ENCODE measurements around the gene P2RX6.

The P2RX6 gene

GRCh38 chr22:20994902-20995241 lies 20.1 kb upstream of the P2RX6 start:
- Histone ChIP-seq H3K27me3 (no peaks in the 10 kb centered on the region), H3K27ac (no peak overlapping the region), H3K4me1 (peaks cover 0 to 8% (median 6%) of the 10 kb centered on the region in 4 donors), H3K4me3 (no peak overlapping the region), H3K36me3 (peaks cover 25 to 94% (median 73%) of the 10 kb centered on the region in 3 donors), H3K9me3 (no peaks in the 10 kb centered on the region)
- intact Hi-C loops (cut with DNase I; ENCODE audit: low total_unique reads), result loop anchor here (5.0 kb wide), 1 partner anchor 78 kb away; the partner anchor contains the start of gene CRKL
- no peak for TF ChIP-seq CTCF (IDR thresholded peaks at IDR 0.05)
- DNase-seq, result no peak

GRCh38 chr22:20995329-20996030 lies 19.5 kb upstream of the P2RX6 start:
- Histone ChIP-seq H3K36me3 (peaks cover 25 to 97% (median 77%) of the 10 kb centered on the region in 3 donors), H3K27me3 (no peaks in the 10 kb centered on the region), H3K27ac (no peak overlapping the region), H3K4me1 (peaks cover 6 to 14% (median 12%) of the 10 kb centered on the region in 4 donors), H3K9me3 (no peaks in the 10 kb centered on the region), H3K4me3 (no peak overlapping the region)
- DNase-seq, result no peak
- TF ChIP-seq CTCF (IDR thresholded peaks at IDR 0.05), result no peak
- intact Hi-C loops (cut with DNase I; ENCODE audit: low total_unique reads), result loop anchor here (5.0 kb wide), 1 partner anchor 78 kb away; the partner anchor contains the start of gene CRKL

GRCh38 chr22:20996031-20996410 lies 18.9 kb upstream of the P2RX6 start:
- intact Hi-C loops (cut with DNase I; ENCODE audit: low total_unique reads), result loop anchor here (5.0 kb wide), 1 partner anchor 79 kb away; the partner anchor contains the start of gene CRKL
- no peak for TF ChIP-seq CTCF (IDR thresholded peaks at IDR 0.05)
- Histone ChIP-seq H3K4me1 (peaks cover 10 to 20% (median 18%) of the 10 kb centered on the region in 4 donors), H3K9me3 (no peaks in the 10 kb centered on the region), H3K27me3 (no peaks in the 10 kb centered on the region), H3K36me3 (peaks cover 25 to 91% (median 75%) of the 10 kb centered on the region in 3 donors), H3K27ac (no peak overlapping the region), H3K4me3 (no peak overlapping the region)
- no peak for DNase-seq

GRCh38 chr22:20996598-20997535 lies 18.1 kb upstream of the P2RX6 start:
- H3K9me3 ChIP-seq, result no peaks in the 10 kb centered on the region
- peaks cover 21 to 83% (median 66%) of the 10 kb centered on the region in 3 donors for H3K36me3 ChIP-seq
- no peak for TF ChIP-seq CTCF (IDR thresholded peaks at IDR 0.05)
- H3K27ac ChIP-seq, result no peak overlapping the region
- no peak overlapping the region for H3K4me3 ChIP-seq
- DNase-seq, result no peak
- H3K4me1 ChIP-seq, result peaks cover 10 to 24% (median 19%) of the 10 kb centered on the region in 4 donors
- H3K27me3 ChIP-seq, result no peaks in the 10 kb centered on the region
- intact Hi-C loops (cut with DNase I; ENCODE audit: low total_unique reads), result loop anchor here (5.0 kb wide), 1 partner anchor 80 kb away; the partner anchor contains the start of gene CRKL

- Histone ChIP-seq H3K36me3 (peaks cover 13 to 74% (median 58%) of the 10 kb centered on the region in 3 donors), H3K27me3 (no peaks in the 10 kb centered on the region), H3K4me1 (peaks cover 10 to 24% (median 19%) of the 10 kb centered on the region in 4 donors), H3K4me3 (no peak overlapping the region), H3K9me3 (no peaks in the 10 kb centered on the region), H3K27ac (no peak overlapping the region)
- TF ChIP-seq CTCF (IDR thresholded peaks at IDR 0.05), result no peak
- no peak for DNase-seq
- intact Hi-C loops (cut with DNase I; ENCODE audit: low total_unique reads), result loop anchor here (5.0 kb wide), 1 partner anchor 80 kb away; the partner anchor contains the start of gene CRKL
Measured at GRCh38 chr22:20997536-20998257, 17.3 kb upstream of the P2RX6 start.
